GM12892 (cell line): Measurements from ENCODE around the gene SORCS1.
A peak's percentile ranks its signal among the peaks of the same experiment; 100 is the strongest.

Experiments
- DNase-seq: peaks from one replicate; pipeline ENCODE4 v3.0.0; 2011; ENCODE audit not compliant: insufficient read length
- FAIRE-seq: peaks from 2 replicates; lab custom pipeline; 2011; peaks lifted over from hg19 to GRCh38; lab: Jason Lieb, UNC
- POLR2A ChIP-seq: IDR thresholded peaks from 2 replicates; pipeline ENCODE4 v1.6.1; 2011; ENCODE audit warnings: low read depth, low read length, control low read depth
- POLR2AphosphoS5 ChIP-seq: IDR thresholded peaks from 2 replicates; pipeline ENCODE4 v1.6.1; 2011; ENCODE audit warnings: low read depth, low read length, control low read depth
- TAF1 ChIP-seq: IDR thresholded peaks from 2 replicates; pipeline ENCODE4 v1.6.1; 2011; ENCODE audit warnings: low read depth, mild to moderate bottlenecking, control low read depth, low read length, borderline replicate concordance

SORCS1 gene

DNA sequence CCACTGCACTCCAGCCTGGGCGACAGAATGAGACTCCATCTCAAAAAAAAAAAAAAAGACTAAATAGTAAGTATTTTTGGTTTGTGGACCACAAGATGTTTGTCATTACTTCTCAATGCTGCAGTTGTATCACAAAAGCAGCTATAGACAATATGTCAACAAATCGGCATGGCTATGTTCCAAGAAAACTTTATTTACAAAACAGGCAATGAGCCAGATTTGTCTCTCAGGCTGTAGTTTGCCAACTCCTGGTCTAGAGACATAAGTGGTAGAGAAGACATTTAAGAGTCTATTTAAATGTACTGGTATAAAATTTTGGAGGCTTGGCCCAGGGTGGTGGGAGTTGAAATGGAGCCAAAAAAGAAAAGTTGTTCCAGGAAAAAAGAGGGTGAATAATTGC is 185.8 kb downstream of the SORCS1 start:
- DNase-seq (no peak), FAIRE-seq (no peak)
- TF ChIP-seq POLR2A (no peak), TAF1 (no peak), POLR2AphosphoS5 (no peak)

DNA sequence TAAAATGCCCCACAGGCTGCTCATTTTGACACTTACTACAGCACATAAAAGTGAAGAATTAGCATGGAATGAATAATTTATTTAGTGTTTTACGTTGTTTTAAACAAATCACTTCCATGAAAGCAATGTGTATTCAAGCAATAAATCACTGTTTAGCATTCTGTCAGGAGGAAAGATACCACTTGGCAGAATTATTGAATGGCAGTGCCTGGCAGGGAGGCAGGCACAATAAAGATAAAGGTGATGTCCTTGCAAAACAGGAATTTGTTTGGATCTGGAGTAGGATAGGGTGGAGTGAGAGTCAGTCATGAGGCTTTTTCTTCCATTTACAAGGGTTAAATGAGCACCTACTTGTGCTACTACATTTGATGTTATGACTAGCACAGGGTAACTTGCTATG is 190.8 kb downstream of the SORCS1 start:
- TF ChIP-seq POLR2A (no peak), POLR2AphosphoS5 (no peak), TAF1 (no peak)
- DNase-seq (no peak), FAIRE-seq (no peak)

DNA sequence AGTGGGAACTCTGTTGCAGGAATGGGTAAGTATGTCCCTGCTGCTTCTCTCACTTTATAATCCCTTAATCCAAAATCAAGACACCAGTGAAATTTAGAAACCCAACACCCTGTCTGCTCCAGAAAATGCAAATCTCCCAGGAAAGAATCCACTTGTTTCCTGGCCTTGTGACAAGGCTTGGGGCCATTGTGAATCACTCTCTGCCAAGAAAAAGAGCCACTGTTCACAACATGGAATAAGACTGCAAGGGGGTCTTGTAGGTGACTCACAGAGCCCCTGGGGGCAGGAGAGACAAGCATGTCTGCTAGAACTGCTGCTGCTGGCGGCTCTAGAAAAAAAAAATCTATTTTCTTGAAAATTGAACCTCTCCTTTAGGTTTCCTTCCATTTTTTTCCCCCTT is 191.2 kb downstream of the SORCS1 start:
- no peak for DNase-seq
- no peak for TF ChIP-seq POLR2A
- TF ChIP-seq TAF1, result no peak
- no peak for FAIRE-seq

DNA sequence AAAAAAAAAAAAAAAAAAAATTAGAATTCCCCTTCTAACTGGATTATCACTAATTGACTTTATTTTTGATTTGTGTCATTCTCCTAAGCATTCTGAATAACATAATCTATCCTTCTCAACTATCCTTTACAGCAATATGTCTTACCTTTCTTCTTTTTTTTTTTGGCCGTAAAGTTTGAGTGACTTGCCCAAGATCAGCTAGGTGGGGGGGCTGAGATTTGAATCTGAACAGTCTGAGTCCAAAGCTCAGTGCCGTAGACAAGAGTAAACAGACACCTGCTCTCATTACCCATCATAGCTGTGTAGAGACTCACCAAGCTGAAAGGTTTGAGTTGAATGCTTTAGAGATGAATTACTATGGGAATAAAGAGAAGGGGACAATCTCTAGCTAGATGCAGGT is 192.1 kb downstream of the SORCS1 start:
- TF ChIP-seq POLR2AphosphoS5 (no peak), POLR2A (no peak), TAF1 (no peak)
- DNase-seq (no peak), FAIRE-seq (no peak)

DNA sequence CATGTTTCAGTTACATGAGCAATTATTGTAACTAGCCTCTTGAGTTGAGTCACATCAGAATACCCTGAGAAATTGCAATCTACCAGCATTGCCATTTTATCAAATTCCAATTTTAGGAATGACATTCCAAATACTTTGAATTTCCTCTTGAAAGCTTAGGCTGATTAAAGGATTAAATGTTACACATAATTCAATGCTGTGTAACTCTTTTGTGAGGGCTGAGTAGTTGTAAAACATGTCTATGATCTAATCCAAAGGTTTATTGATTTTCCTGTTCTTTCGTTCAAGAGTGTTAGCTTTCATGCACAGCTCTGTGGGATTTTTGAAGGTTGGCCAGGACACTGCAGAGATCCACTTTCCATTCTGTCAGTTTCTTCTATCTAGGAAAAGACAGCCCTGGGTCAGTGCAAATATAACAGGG is 193.1 kb downstream of the SORCS1 start:
- FAIRE-seq (no peak), DNase-seq (no peak)
- TF ChIP-seq POLR2AphosphoS5 (no peak), TAF1 (no peak), POLR2A (no peak)

DNA sequence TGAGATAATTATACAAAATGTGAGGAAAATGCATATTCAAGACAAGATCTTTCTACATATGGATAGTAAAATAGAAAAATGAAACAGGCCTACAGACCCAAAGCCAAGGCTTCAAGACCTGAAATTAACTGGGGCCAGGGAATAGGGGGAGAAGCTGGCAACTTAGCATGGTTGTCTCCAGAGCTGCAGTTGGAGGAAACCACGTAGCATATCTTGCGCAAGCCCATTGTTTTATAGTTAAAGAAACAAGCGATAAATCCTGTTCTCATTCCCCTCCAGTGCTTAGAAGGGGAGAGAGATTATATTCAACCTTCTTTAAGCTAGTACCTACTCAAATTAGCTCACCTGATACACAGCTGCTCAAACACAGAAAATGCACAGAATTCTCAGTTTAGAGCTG is 197.1 kb downstream of the SORCS1 start:
- DNase-seq, result no peak
- no peak for TF ChIP-seq POLR2AphosphoS5
- no peak for TF ChIP-seq POLR2A
- no peak for TF ChIP-seq TAF1
- no peak for FAIRE-seq

DNA sequence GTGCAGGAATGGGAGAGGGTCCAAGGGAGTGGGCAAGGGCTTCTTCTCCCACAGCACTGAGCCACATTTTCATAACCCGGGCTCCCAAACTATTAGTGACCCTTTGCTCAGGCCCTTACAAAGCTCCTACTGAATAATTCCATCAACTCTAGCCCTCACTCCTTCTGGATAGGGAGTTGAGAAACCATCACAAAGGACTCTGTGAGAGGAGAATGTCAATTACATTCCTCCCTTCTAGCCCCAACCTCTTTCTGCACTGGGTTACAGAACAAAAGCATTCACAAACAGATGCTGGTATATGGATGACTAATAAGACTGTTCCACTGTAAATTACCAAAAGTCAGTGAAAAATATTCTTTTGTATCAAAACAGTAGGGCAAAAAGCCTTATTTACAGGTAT is 203.7 kb downstream of the SORCS1 start:
- FAIRE-seq (no peak), DNase-seq (no peak)
- no peak for TF ChIP-seq TAF1
- no peak for TF ChIP-seq POLR2AphosphoS5
- TF ChIP-seq POLR2A, result no peak

DNA sequence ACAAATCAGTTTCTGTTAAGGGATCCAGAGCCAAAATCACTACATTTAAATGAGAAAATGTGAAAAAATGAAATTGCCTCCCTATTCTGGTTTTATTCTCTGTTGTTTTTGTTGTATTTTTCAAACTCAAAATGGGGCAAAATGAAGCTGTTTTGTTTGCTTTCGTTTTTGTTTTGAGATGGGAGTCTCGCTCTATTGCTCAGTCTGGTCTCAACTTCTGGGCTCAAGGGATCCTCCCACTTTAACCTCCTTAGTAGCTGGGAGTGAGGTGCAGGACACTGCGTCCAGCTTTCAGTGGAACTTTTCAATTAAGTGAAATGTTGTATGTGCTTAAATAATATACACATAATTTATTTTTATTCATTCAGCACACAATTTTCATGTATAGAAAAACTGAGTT is 205.0 kb downstream of the SORCS1 start:
- TF ChIP-seq TAF1, result no peak
- no peak for TF ChIP-seq POLR2A
- TF ChIP-seq POLR2AphosphoS5, result no peak
- FAIRE-seq, result peak; percentile 57

DNA sequence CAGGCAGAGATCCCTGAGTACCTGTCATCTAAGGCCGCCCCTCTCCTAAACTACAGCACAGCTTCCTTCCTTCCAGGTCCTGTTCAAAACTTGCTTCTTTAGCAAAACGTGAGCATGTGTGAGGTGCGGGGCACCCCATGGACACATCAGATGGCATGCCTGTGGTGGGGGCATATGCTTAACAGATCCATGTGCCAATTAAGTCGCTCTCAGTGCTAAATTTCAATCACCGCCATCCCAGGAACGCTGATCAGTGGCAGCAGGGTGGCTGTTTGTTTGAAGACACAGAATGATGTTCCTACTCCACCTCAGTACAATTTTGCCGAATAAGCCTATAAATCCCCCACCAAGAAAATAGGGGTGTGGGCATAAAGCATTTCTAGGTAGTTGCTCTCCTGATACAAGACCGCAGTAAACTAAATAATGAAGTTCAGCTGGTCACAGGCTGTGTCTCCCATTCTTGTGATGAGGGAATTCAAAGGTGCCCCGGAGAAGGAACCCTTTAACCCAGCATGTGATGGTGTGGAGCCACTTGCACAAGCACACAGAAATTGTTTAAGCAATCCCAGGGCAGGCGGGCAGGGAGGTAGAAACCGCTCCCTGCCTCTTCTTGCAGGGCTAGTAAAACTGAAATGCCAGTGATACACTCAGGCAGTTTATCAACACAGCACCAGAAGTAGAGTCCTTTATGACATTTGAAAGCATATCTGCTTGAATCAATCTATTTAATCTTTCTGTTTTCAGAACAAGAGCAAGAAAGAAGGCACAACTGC is 205.7 kb downstream of the SORCS1 start:
- DNase-seq, result no peak
- FAIRE-seq, result no peak

More for the DNA sequence above, 205.0 kb downstream of the SORCS1 start:
- DNase-seq, result no peak

DNA sequence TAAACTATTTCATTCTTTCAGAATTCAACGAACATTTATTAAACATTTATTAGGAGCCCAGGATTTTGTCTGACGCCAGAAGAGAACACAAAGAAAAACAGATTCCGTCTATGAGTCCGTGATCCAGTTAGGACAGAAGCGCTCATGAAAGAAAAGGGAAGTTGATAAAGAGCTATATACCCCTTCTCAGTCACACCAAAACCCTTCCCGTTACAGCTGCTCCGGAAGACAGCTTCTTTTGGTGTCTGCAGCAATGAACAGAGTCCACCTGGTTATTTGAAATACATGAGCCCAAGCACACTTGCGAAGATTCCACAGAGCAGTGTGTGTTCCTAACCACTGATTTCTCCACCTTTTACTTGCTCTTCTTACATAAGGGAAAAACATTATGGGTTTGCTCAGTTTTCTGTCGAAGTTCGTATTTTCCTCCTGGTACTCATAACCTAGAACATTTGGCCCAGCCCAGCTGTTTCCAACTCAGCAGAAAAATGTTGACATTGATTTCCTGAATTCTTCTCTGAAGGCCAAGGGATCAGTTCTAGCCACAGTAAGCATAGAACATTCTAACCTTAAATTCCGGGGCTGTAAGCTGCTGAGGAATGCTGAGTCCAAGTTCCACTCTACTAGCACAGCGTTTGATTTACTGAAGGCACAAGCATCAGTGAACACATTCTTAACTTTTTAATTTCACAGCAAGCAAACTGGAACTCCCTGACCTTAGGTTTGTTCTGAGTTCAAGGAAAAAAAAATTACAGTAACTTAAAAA is 206.5 kb downstream of the SORCS1 start:
- TF ChIP-seq POLR2A (no peak), POLR2AphosphoS5 (no peak), TAF1 (no peak)
- peak; percentile 65 for FAIRE-seq
- DNase-seq, result no peak

More for the DNA sequence above, 205.7 kb downstream of the SORCS1 start:
- TF ChIP-seq POLR2A (no peak), TAF1 (no peak), POLR2AphosphoS5 (no peak)

DNA sequence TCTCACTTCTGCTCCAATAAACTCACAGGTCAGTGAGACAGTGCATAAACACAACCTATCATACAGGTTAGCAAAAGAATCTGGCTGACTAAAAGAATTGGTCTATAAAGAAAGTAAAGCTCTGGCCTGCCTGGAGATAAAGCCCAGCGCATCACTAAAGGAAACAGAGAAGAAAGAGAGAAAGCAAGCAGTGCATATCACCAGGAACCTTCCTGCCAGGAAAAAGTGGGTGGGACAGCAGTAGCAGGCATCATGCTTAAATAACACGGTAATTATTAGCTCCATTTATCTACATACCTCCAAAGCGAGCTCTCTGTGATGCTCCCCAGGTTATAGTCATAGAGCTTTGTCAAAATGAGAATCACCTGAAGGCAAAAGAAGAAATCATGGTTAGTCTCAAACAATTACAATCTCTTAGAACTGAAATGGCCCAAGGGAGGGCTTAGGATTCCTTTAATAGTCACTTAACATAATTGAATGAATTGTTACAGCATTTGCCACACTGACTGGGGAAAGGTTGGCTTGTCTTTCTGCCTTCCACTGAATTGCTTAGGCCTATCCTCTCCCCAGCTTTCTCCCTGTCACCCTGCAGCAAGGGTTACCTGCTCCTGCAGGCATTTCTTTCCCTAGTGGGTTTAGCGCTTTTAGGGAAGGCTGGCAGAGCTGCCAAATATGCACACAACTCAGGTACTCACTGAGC is 208.1 kb downstream of the SORCS1 start:
- TF ChIP-seq POLR2A (no peak), POLR2AphosphoS5 (no peak), TAF1 (no peak)
- DNase-seq, result no peak
- FAIRE-seq, result no peak
